ENCODE data around the gene PARD3B.
"Not testable (repeated sequence)": the region's sequence is repeated elsewhere in the genome, so short reads cannot be mapped to it uniquely, and the experiment has no call there.

The PARD3B gene

GRCh38 chr2:204542982-204543608 lies 2.2 kb upstream of the PARD3B start:
- no peak for DNase-seq (ENCODE audit: low read depth, low spot score)

- no peak for DNase-seq (ENCODE audit: low read depth, low spot score)
Observed at GRCh38 chr2:204545861-204546735, 823 bp downstream of the PARD3B start.

GRCh38 chr2:204550751-204551511 lies 5.7 kb downstream of the PARD3B start:
- DNase-seq (ENCODE audit: low read depth, low spot score): no peak

- DNase-seq (ENCODE audit: low read depth, low spot score): no peak
Observed at GRCh38 chr2:204551512-204551863, 6.2 kb downstream of the PARD3B start.

GRCh38 chr2:204557604-204558003 lies 12.3 kb downstream of the PARD3B start:
- no peak for DNase-seq (ENCODE audit: low read depth, low spot score)

GRCh38 chr2:204559358-204559757 lies 14.1 kb downstream of the PARD3B start:
- DNase-seq (ENCODE audit: low read depth, low spot score): not testable (repeated sequence)

GRCh38 chr2:204560902-204561301 lies 15.6 kb downstream of the PARD3B start:
- no peak for DNase-seq (ENCODE audit: low read depth, low spot score)

GRCh38 chr2:204561771-204562170 lies 16.5 kb downstream of the PARD3B start:
- no peak for DNase-seq (ENCODE audit: low read depth, low spot score)

- DNase-seq (ENCODE audit: low read depth, low spot score): no peak
Observed at GRCh38 chr2:204566439-204566838, 21.2 kb downstream of the PARD3B start.

- DNase-seq (ENCODE audit: low read depth, low spot score): no peak
Observed at GRCh38 chr2:204570421-204570820, 25.1 kb downstream of the PARD3B start.

- DNase-seq (ENCODE audit: low read depth, low spot score): no peak
Observed at GRCh38 chr2:204571041-204571440, 25.8 kb downstream of the PARD3B start.

- no peak for DNase-seq (ENCODE audit: low read depth, low spot score)
Observed at GRCh38 chr2:204571911-204572310, 26.6 kb downstream of the PARD3B start.

GRCh38 chr2:204573221-204573620 lies 27.9 kb downstream of the PARD3B start:
- no peak for DNase-seq (ENCODE audit: low read depth, low spot score)

GRCh38 chr2:204574486-204574885 lies 29.2 kb downstream of the PARD3B start:
- DNase-seq (ENCODE audit: low read depth, low spot score): no peak

- DNase-seq (ENCODE audit: low read depth, low spot score): no peak
Observed at GRCh38 chr2:204575463-204575862, 30.2 kb downstream of the PARD3B start.

GRCh38 chr2:204576362-204576979 lies 31.2 kb downstream of the PARD3B start:
- DNase-seq (ENCODE audit: low read depth, low spot score): no peak

- no peak for DNase-seq (ENCODE audit: low read depth, low spot score)
Observed at GRCh38 chr2:204578928-204579598, 33.8 kb downstream of the PARD3B start.

GRCh38 chr2:204581946-204582345 lies 36.7 kb downstream of the PARD3B start:
- no peak for DNase-seq (ENCODE audit: low read depth, low spot score)

- DNase-seq (ENCODE audit: low read depth, low spot score): no peak
Observed at GRCh38 chr2:204583773-204584172, 38.5 kb downstream of the PARD3B start.

- DNase-seq (ENCODE audit: low read depth, low spot score): no peak
Observed at GRCh38 chr2:204585930-204586329, 40.7 kb downstream of the PARD3B start.

GRCh38 chr2:204586444-204587180 lies 41.3 kb downstream of the PARD3B start:
- DNase-seq (ENCODE audit: low read depth, low spot score): no peak

Measured in iPS DF 19.7 (cell line).